ENCODE results near the gene CTIF.
"Not testable (repeated sequence)": the region's sequence is repeated elsewhere in the genome, so short reads cannot be mapped to it uniquely, and the experiment has no call there.

CTIF gene

GRCh38 chr18:48811977-48812451, 273.2 kb downstream of the CTIF start:
- not testable (repeated sequence) for DNase-seq

- DNase-seq = no peak
These were observed 274.5 kb downstream of the CTIF start for GRCh38 chr18:48813321-48813720.

- no peak for DNase-seq
These were observed 275.1 kb downstream of the CTIF start for GRCh38 chr18:48813833-48814489.

GRCh38 chr18:48814490-48815178, 275.8 kb downstream of the CTIF start:
- no peak for DNase-seq

- no peak for DNase-seq
These were observed 276.3 kb downstream of the CTIF start for GRCh38 chr18:48815179-48815515.

- no peak for DNase-seq
These were observed 276.9 kb downstream of the CTIF start for GRCh38 chr18:48815581-48816324.

- DNase-seq = no peak
These were observed 277.7 kb downstream of the CTIF start for GRCh38 chr18:48816554-48816953.

GRCh38 chr18:48817021-48817461, 278.2 kb downstream of the CTIF start:
- no peak for DNase-seq

- DNase-seq = no peak
These were observed 279.8 kb downstream of the CTIF start for GRCh38 chr18:48818329-48819254.

GRCh38 chr18:48819276-48819675, 280.4 kb downstream of the CTIF start:
- no peak for DNase-seq

GRCh38 chr18:48819781-48820482, 281.1 kb downstream of the CTIF start:
- no peak for DNase-seq

- DNase-seq = no peak
These were observed 281.8 kb downstream of the CTIF start for GRCh38 chr18:48820483-48821250.

GRCh38 chr18:48821251-48821590, 282.4 kb downstream of the CTIF start:
- DNase-seq = no peak

GRCh38 chr18:48821845-48822244, 283.0 kb downstream of the CTIF start:
- DNase-seq = no peak

GRCh38 chr18:48824231-48824970, 285.6 kb downstream of the CTIF start:
- no peak for DNase-seq

GRCh38 chr18:48825101-48825745, 286.4 kb downstream of the CTIF start:
- DNase-seq = no peak

- no peak for DNase-seq
These were observed 287.4 kb downstream of the CTIF start for GRCh38 chr18:48826271-48826670.

- DNase-seq = no peak
These were observed 288.0 kb downstream of the CTIF start for GRCh38 chr18:48826806-48827205.

- no peak for DNase-seq
These were observed 288.7 kb downstream of the CTIF start for GRCh38 chr18:48827291-48828193.

All from NCI-H446 (cell line).